Colon (tissue), 2 donors: ENCODE data around the gene DPF1.
"Not testable (repeated sequence)": the region's sequence is repeated elsewhere in the genome, so short reads cannot be mapped to it uniquely, and the experiment has no call there.

Experiments used
- FAIRE-seq: peaks from 2 replicates; lab custom pipeline; 2012; peaks lifted over from hg19 to GRCh38; lab: Jason Lieb, UNC
- donor health status: control.
- donor health status: control.

The DPF1 gene

GRCh38 chr19:38224014-38224862 lies at the start of gene DPF1:
TSS of gene DPF1 (minus strand) at chr19:38224222. CDS start at chr19:38224142, 80 bp downstream.
- no peak for FAIRE-seq

- no peak for FAIRE-seq
Observed at GRCh38 chr19:38273499-38273898, 49.5 kb upstream of the DPF1 start.

GRCh38 chr19:38270587-38271167 lies 46.7 kb upstream of the DPF1 start:
- FAIRE-seq: no peak

- FAIRE-seq: no peak
Observed at GRCh38 chr19:38268539-38268938, 44.5 kb upstream of the DPF1 start.

GRCh38 chr19:38267761-38268483 lies 43.9 kb upstream of the DPF1 start:
- FAIRE-seq: no peak

GRCh38 chr19:38266981-38267597 lies 43.1 kb upstream of the DPF1 start:
- FAIRE-seq: no peak

- FAIRE-seq: no peak
Observed at GRCh38 chr19:38265921-38266429, 42.0 kb upstream of the DPF1 start.

- FAIRE-seq: no peak
Observed at GRCh38 chr19:38265213-38265861, 41.3 kb upstream of the DPF1 start.

GRCh38 chr19:38264486-38265212 lies 40.6 kb upstream of the DPF1 start, which contains the start of gene SPINT2:
TSS of gene SPINT2 (plus strand) at chr19:38264573. CDS start at chr19:38264893, 320 bp downstream.
- FAIRE-seq: no peak

GRCh38 chr19:38263689-38264485 lies 39.9 kb upstream of the DPF1 start:
- FAIRE-seq: no peak

GRCh38 chr19:38262585-38263268 lies 38.7 kb upstream of the DPF1 start:
- no peak for FAIRE-seq

GRCh38 chr19:38261942-38262341 lies 37.9 kb upstream of the DPF1 start:
- FAIRE-seq: not testable (repeated sequence)

- no peak for FAIRE-seq
Observed at GRCh38 chr19:38255383-38256014, 31.5 kb upstream of the DPF1 start.

- no peak for FAIRE-seq
Observed at GRCh38 chr19:38253788-38254187, 29.8 kb upstream of the DPF1 start.

- FAIRE-seq: no peak
Observed at GRCh38 chr19:38252941-38253691, 29.1 kb upstream of the DPF1 start.

GRCh38 chr19:38252385-38252784 lies 28.4 kb upstream of the DPF1 start:
- no peak for FAIRE-seq

- FAIRE-seq: no peak
Observed at GRCh38 chr19:38251564-38252051, 27.6 kb upstream of the DPF1 start.
